Lower lobe of right lung (tissue), 2 donors: ENCODE measurements around the gene ICAM5. TPM values are rescaled to one million over a fixed set of nuclear protein-coding genes. Genes with fewer than 3 reads are reported as not detected.
"Not testable (repeated sequence)": the region's sequence is repeated elsewhere in the genome, so short reads cannot be mapped to it uniquely, and the experiment has no call there.

Source experiments
- ATAC-seq, 2 donors: fragments of 200-7000 bp; cut with Tn5 transposase; one replicate each; pipeline ENCODE4 v1.9.1; 2020 to 2022; ENCODE audit warnings: mild to moderate bottlenecking in 2 of 2, moderate library complexity in 2 of 2
- DNase-seq: peaks from one replicate; pipeline ENCODE4 v3.0.0-alpha.2; 2020
- H3K27ac ChIP-seq: fragments of 200-600 bp; one replicate; pipeline ENCODE4 v1.8.0; 2022
- H3K27me3 ChIP-seq: fragments of 200-600 bp; one replicate; pipeline ENCODE4 v1.8.0; 2022; ENCODE audit warnings: low read depth
- H3K36me3 ChIP-seq: fragments of 200-600 bp; one replicate; pipeline ENCODE4 v1.8.0; 2022; ENCODE audit warnings: mild to moderate bottlenecking
- H3K4me1 ChIP-seq: fragments of 200-600 bp; one replicate; pipeline ENCODE4 v1.8.0; 2022
- H3K4me3 ChIP-seq: fragments of 200-600 bp; one replicate; pipeline ENCODE4 v1.8.0; 2022; ENCODE audit warnings: mild to moderate bottlenecking
- H3K9me3 ChIP-seq: fragments of 200-600 bp; one replicate; pipeline ENCODE4 v1.8.0; 2022
- CTCF ChIP-seq: fragments of 200-600 bp; IDR thresholded peaks from one replicate; pipeline ENCODE4 v1.8.0; 2022; ENCODE audit warnings: antibody characterized with exemption, mild to moderate bottlenecking
- intact Hi-C: fragments of 100-400 bp; cut with DNase I; formaldehyde crosslinking; loops from one replicate; pipeline ENCODE4 v1.11.0; 2022
- total RNA-seq: library from RNA; stranded (reverse); fragmentation: NEBNext Ultra II Directional; extraction: Animal tissue kit (Norgen Biotek cat#: 25700); gene quantifications from one replicate; pipeline ENCODE4 v1.2.1, GENCODE V29; 2021
- donor health status: DM: no; HTN: yes; CAD: no; lungs with severe emphysema.

Gene ICAM5
- total RNA-seq, 1 donor from 2014 or later: 15.3 TPM

GRCh38 chr19:10332965-10333757, 43.4 kb downstream of the ICAM5 start, which contains the start of gene RAVER1:
Gene RAVER1 (minus strand): TSS chr19:10333529. CDS start chr19:10333507, 22 bp downstream.
- Histone ChIP-seq H3K36me3 (peaks cover 27% of the 10 kb centered on the region), H3K27me3 (no peaks in the 10 kb centered on the region), H3K27ac (peak within 1 kb of the TSS; percentile 88), H3K4me1 (peaks cover 29% of the 10 kb centered on the region), H3K4me3 (peak within 1 kb of the TSS; percentile 80), H3K9me3 (no peaks in the 10 kb centered on the region)
- peak; percentile 98 for DNase-seq
- intact Hi-C loops: no loop called here
- TF ChIP-seq CTCF: no peak
- ATAC-seq: peak; percentile 95 to 96

- no peak for TF ChIP-seq CTCF
- Histone ChIP-seq H3K4me3 (peak overlapping the region; percentile 80), H3K27ac (peak overlapping the region; percentile 88), H3K9me3 (no peaks in the 10 kb centered on the region), H3K27me3 (no peaks in the 10 kb centered on the region), H3K36me3 (peaks cover 19% of the 10 kb centered on the region), H3K4me1 (peaks cover 29% of the 10 kb centered on the region)
- ATAC-seq (peak; percentile 1 to 3), DNase-seq (no peak)
- intact Hi-C loops: no loop called here
These were observed 44.2 kb downstream of the ICAM5 start for GRCh38 chr19:10333758-10334587.

GRCh38 chr19:10334588-10335351, 45.0 kb downstream of the ICAM5 start:
- Histone ChIP-seq H3K36me3 (peaks cover 11% of the 10 kb centered on the region), H3K9me3 (no peaks in the 10 kb centered on the region), H3K4me1 (peaks cover 29% of the 10 kb centered on the region), H3K27ac (peak overlapping the region; percentile 88), H3K4me3 (peak overlapping the region; percentile 80), H3K27me3 (no peaks in the 10 kb centered on the region)
- DNase-seq: peak; percentile 96
- ATAC-seq: peak; percentile 89 to 91
- intact Hi-C loops: no loop called here
- TF ChIP-seq CTCF: no peak

- ATAC-seq: no peak
- no peak for TF ChIP-seq CTCF
- H3K27ac ChIP-seq: peak overlapping the region; percentile 88
- peaks cover 29% of the 10 kb centered on the region for H3K4me1 ChIP-seq
- intact Hi-C loops: no loop called here
- H3K9me3 ChIP-seq: no peaks in the 10 kb centered on the region
- no peak for DNase-seq
- peaks cover 4% of the 10 kb centered on the region for H3K36me3 ChIP-seq
- H3K4me3 ChIP-seq: peak overlapping the region; percentile 80
- H3K27me3 ChIP-seq: no peaks in the 10 kb centered on the region
These were observed 45.7 kb downstream of the ICAM5 start for GRCh38 chr19:10335352-10335985.

GRCh38 chr19:10336725-10337124, 47.0 kb downstream of the ICAM5 start:
- intact Hi-C loops: not testable (repeated sequence)

More at GRCh38 chr19:10336725-10337124, 47.0 kb downstream of the ICAM5 start:
- H3K4me3 ChIP-seq, H3K36me3 ChIP-seq, DNase-seq, H3K27ac ChIP-seq, H3K27me3 ChIP-seq, H3K9me3 ChIP-seq, ATAC-seq: not testable (repeated sequence)
- peaks cover 27% of the 10 kb centered on the region for H3K4me1 ChIP-seq
